Prostate gland (tissue), 2 donors: Measurements from ENCODE around the gene TFG. TPM values are rescaled to one million over a fixed set of nuclear protein-coding genes. Genes with fewer than 3 reads are reported as not detected.

Experiments used
- DNase-seq: peaks from one replicate; pipeline ENCODE4 v3.0.0-alpha.2; 2019; ENCODE audit warnings: low spot score
- H3K27ac ChIP-seq, 2 donors: fragments of 200-600 bp; sonication (generic); 2 replicates each; pipeline ENCODE4 v1.5.1; 2017 to 2019
- H3K27me3 ChIP-seq: fragments of 200-600 bp; sonication (generic); replicated peaks from 2 replicates; pipeline ENCODE4 v1.5.1; 2019; ENCODE audit not compliant: insufficient read depth
- H3K36me3 ChIP-seq, 2 donors: fragments of 200-600 bp; sonication (generic); 1 replicate in 1 of 2; 2 replicates in 1 of 2; pipeline versions ENCODE4 v1.5.1 to v1.8.1; 2017 to 2019
- H3K4me1 ChIP-seq: fragments of 200-600 bp; sonication (generic); replicated peaks from 2 replicates; pipeline ENCODE4 v1.5.1; 2019
- H3K4me3 ChIP-seq, 2 donors: fragments of 200-600 bp; sonication (generic); 2 replicates each; pipeline ENCODE4 v1.5.1; 2017 to 2019
- H3K9me3 ChIP-seq: fragments of 200-600 bp; sonication (generic); 2 replicates; pipeline ENCODE4 v1.5.1; 2017
- CTCF ChIP-seq, 4 experiments: fragments of 200-600 bp in 2 of 4; fragments of 450-650 bp in 2 of 4; sonication (generic) in 2 of 4; IDR thresholded peaks; 1 replicate in 3 of 4; 2 replicates in 1 of 4; pipeline ENCODE4 v1.5.1; 2016 to 2019; ENCODE audit warnings: antibody characterized with exemption in 4 of 4, mild to moderate bottlenecking in 2 of 4, moderate library complexity in 2 of 4
- POLR2A ChIP-seq: fragments of 450-650 bp; IDR thresholded peaks from one replicate; pipeline ENCODE4 v1.6.1; 2016; ENCODE audit warnings: antibody characterized with exemption, mild to moderate bottlenecking
- POLR2AphosphoS5 ChIP-seq: sonication (generic); formaldehyde crosslinking; IDR thresholded peaks from one replicate; pipeline ENCODE4 v1.6.1; 2017; ENCODE audit warnings: antibody characterized with exemption
- WGBS: methylation state at CpG from one replicate; pipeline ENCODE4 v1.1.5; 2018; 5-methylcytosine and 5-hydroxymethylcytosine counted together
- intact Hi-C: fragments of 100-400 bp; cut with DNase I; formaldehyde crosslinking; loops from one replicate; pipeline ENCODE4 v1.14.2; 2022
- total RNA-seq, 2 donors: library from RNA; depleted of rRNA; stranded (reverse); fragments of >200 nt; gene quantifications; one replicate each; pipeline ENCODE4 v1.1.0, GENCODE V29; 2016

Gene TFG
- total RNA-seq, 2 donors from 2014 or later = 80.6 to 81.5 TPM

DNA sequence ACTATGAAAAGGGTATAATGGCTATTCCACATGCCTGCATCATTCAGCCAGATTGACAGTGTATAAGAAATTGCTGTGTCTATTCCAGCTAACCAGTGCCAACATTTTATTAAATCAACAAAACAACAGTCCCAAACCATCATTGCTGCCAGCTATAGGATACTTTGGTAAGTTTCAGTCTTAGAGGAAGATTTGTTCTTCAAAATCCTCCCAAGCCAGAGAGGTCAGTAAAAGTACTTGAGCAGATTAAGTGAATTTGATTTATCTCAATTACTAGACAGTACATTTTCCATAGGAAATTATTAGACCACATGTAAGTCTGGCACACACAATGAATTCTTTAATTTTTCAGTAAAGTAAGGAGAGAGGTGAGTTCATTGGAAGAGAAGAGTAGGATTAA is 50.7 kb downstream of the TFG start:
- intact Hi-C loops = no loop called here
- Histone ChIP-seq H3K4me1 (no peaks in the 10 kb centered on the region), H3K27me3 (no peaks in the 10 kb centered on the region), H3K27ac (no peak overlapping the region), H3K4me3 (no peak overlapping the region), H3K9me3 (no peaks in the 10 kb centered on the region), H3K36me3 (no peaks in the 10 kb centered on the region)
- no peak for TF ChIP-seq POLR2A
- TF ChIP-seq POLR2AphosphoS5 = no peak
- no peak for TF ChIP-seq CTCF (IDR thresholded peaks at IDR 0.05)
- DNase-seq = no peak

DNA sequence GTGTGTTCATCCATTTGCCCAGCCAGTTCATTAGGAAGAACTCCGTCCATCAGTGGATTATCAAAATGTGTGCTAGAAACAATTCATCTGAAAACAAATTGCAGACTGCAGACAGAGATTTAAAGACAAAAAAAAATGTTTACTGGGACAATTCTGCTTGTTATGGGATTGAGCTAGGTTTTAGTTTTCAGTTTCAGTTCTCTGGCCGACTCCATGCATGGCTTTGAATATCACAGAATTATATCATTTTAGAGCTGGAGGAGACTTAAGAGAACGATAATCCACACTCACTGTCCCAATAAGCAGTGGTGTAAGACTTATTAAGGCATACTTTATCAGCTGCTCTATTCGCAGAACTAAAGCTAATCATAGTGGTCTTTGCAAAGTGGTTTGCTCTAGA is 51.1 kb downstream of the TFG start:
- no peaks in the 10 kb centered on the region for H3K4me1 ChIP-seq
- H3K9me3 ChIP-seq = no peaks in the 10 kb centered on the region
- intact Hi-C loops = no loop called here
- DNase-seq = no peak
- H3K36me3 ChIP-seq = no peaks in the 10 kb centered on the region
- H3K27me3 ChIP-seq = no peaks in the 10 kb centered on the region
- 47% methylated on average over 4 of the region's 4 CpGs for WGBS
- no peak overlapping the region for H3K27ac ChIP-seq
- TF ChIP-seq POLR2AphosphoS5 (no peak), CTCF (IDR thresholded peaks at IDR 0.05) (no peak), POLR2A (no peak)
- no peak overlapping the region for H3K4me3 ChIP-seq

DNA sequence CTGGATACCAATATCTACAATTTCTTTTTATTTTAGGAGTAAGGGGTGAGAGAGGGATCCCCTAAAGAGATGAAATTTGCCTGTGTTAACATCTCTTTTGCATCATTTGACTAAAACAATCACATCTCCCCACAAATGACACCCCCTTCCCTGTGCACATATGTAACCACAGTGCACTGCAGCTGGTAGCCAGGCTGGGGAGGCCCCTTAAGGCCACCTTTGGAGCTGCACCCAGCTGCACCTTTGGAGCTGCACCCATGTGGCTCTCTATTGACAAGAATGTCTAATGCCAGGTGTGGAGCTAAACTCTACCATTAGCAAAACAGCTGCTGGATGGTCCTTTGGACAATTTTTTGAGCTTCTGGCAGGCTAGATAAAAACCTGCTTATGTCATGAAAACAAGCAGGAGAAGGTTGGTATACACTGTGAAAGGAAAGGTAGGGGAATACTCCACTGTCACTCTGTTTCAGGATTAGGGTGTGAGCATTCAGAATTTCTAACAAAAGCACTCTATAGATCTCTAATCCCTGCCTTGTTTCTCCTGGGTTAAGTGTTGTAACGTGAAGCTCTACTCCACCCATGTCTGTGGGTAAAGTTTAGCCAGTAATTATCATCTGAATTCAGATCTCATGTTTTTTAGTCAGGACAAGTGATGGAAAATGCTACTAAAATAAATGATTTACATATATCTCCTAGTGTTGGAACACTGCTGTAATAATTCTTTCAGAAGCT is 52.1 kb downstream of the TFG start:
- Histone ChIP-seq H3K9me3 (no peaks in the 10 kb centered on the region), H3K36me3 (no peaks in the 10 kb centered on the region), H3K27ac (no peak overlapping the region), H3K27me3 (no peaks in the 10 kb centered on the region), H3K4me1 (no peaks in the 10 kb centered on the region), H3K4me3 (no peak overlapping the region)
- intact Hi-C loops = no loop called here
- WGBS = 61% methylated on average over 1 of the region's 1 CpG
- DNase-seq = no peak
- TF ChIP-seq POLR2AphosphoS5 (no peak), CTCF (IDR thresholded peaks at IDR 0.05) (no peak), POLR2A (no peak)

DNA sequence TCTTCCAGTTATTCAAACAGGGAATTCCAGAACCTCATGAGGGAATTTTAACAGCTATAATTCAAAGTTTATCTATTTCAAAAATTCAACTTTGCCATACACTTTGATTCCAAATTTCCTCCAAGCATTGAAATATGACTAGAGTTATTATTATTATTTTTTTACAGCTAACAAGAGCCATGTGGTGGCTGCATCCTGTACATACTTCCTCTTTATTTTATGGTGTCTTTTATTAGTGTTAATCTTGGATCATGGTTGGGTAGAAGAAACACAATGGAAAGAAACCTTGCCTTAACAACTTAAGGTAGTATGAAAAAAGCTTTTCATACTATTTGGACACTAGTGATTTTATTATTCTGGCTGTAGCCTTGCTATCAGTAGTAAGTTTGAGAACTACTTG is 52.7 kb downstream of the TFG start:
- no peak for DNase-seq
- Histone ChIP-seq H3K27ac (no peak overlapping the region), H3K36me3 (no peaks in the 10 kb centered on the region), H3K4me3 (no peak overlapping the region), H3K9me3 (no peaks in the 10 kb centered on the region), H3K4me1 (no peaks in the 10 kb centered on the region), H3K27me3 (no peaks in the 10 kb centered on the region)
- intact Hi-C loops = no loop called here
- TF ChIP-seq CTCF (IDR thresholded peaks at IDR 0.05) = no peak
- no peak for TF ChIP-seq POLR2A

- Histone ChIP-seq H3K4me1 (no peaks in the 10 kb centered on the region), H3K4me3 (no peak overlapping the region), H3K36me3 (no peaks in the 10 kb centered on the region), H3K27ac (no peak overlapping the region), H3K27me3 (no peaks in the 10 kb centered on the region), H3K9me3 (no peaks in the 10 kb centered on the region)
- intact Hi-C loops = no loop called here
- no peak for DNase-seq
- no peak for TF ChIP-seq POLR2A
- TF ChIP-seq POLR2AphosphoS5 = no peak
- TF ChIP-seq CTCF (IDR thresholded peaks at IDR 0.05) = no peak
- WGBS = 77% methylated on average over 3 of the region's 3 CpGs
Observed at GRCh38 chr3:100765437-100765975, 56.2 kb downstream of the TFG start.
